Keratinocyte (primary cell): ENCODE measurements around the gene TMEM240. TPM values are rescaled to one million over a fixed set of nuclear protein-coding genes. Genes with fewer than 3 reads are reported as not detected.

Source experiments
- DNase-seq: peaks from one replicate; pipeline ENCODE4 v3.0.0-alpha.2; 2011; ENCODE audit warnings: low read depth, missing footprints, low spot score
- FAIRE-seq: peaks from 2 replicates; lab custom pipeline; 2011; peaks lifted over from hg19 to GRCh38; lab: Jason Lieb, UNC
- H2AFZ ChIP-seq: 2 replicates; pipeline ENCODE4 v1.6.0; 2012; ENCODE audit warnings: low read length, control low read depth, inconsistent platforms; ENCODE audit not compliant: control insufficient read depth
- H3K27ac ChIP-seq: 2 replicates; pipeline ENCODE4 v1.5.1; 2011; ENCODE audit warnings: low read length; ENCODE audit not compliant: control insufficient read depth, insufficient read depth
- H3K27me3 ChIP-seq: 3 replicates; pipeline ENCODE4 v1.6.0; 2011; ENCODE audit warnings: low read length; ENCODE audit not compliant: control insufficient read depth, insufficient read depth; ENCODE audit errors: extremely low read depth
- H3K36me3 ChIP-seq, 2 experiments: 2 replicates in 1 of 2; 3 replicates in 1 of 2; pipeline ENCODE4 v1.5.1; 2011; ENCODE audit warnings: low read length in 2 of 2, mild to moderate bottlenecking in 1 of 2; ENCODE audit not compliant: control insufficient read depth in 2 of 2, insufficient read depth in 2 of 2; ENCODE audit errors: extremely low read depth in 1 of 2
- H3K4me1 ChIP-seq: 3 replicates; pipeline ENCODE4 v1.5.1; 2011; ENCODE audit warnings: low read length; ENCODE audit not compliant: control insufficient read depth, insufficient read depth; ENCODE audit errors: extremely low read depth
- H3K4me2 ChIP-seq: 3 replicates; pipeline ENCODE4 v1.6.0; 2011; ENCODE audit warnings: low read depth, low read length; ENCODE audit not compliant: control insufficient read depth, insufficient read depth; ENCODE audit errors: extremely low read depth
- H3K4me3 ChIP-seq, 3 experiments: fragments of 200-600 bp in 1 of 3; sonication (generic) in 1 of 3; 2 replicates in 2 of 3; 3 replicates in 1 of 3; pipeline ENCODE4 v1.5.1; 2011 to 2016; ENCODE audit warnings: low read length in 3 of 3, mild to moderate bottlenecking in 3 of 3, control low read depth in 2 of 3, inconsistent platforms in 1 of 3, low read depth in 1 of 3, mixed read lengths in 1 of 3, mixed run types in 1 of 3, moderate library complexity in 1 of 3; ENCODE audit not compliant: control insufficient read depth in 2 of 3, insufficient read depth in 2 of 3; ENCODE audit errors: extremely low read depth in 1 of 3
- H3K79me2 ChIP-seq: 2 replicates; pipeline ENCODE4 v1.6.0; 2012; ENCODE audit warnings: low read length; ENCODE audit not compliant: control insufficient read depth, insufficient read depth
- H3K9ac ChIP-seq: 3 replicates; pipeline ENCODE4 v1.6.0; 2011; ENCODE audit warnings: low read length; ENCODE audit not compliant: control insufficient read depth, insufficient read depth; ENCODE audit errors: extremely low read depth
- H3K9me1 ChIP-seq: 3 replicates; pipeline ENCODE4 v1.6.0; 2011; ENCODE audit warnings: low read length; ENCODE audit not compliant: control insufficient read depth, insufficient read depth; ENCODE audit errors: extremely low read depth
- H3K9me3 ChIP-seq: 2 replicates; pipeline ENCODE4 v1.5.1; 2012; ENCODE audit warnings: low read depth, low read length; ENCODE audit not compliant: control insufficient read depth
- H4K20me1 ChIP-seq: 3 replicates; pipeline ENCODE4 v1.6.0; 2011; ENCODE audit warnings: low read length; ENCODE audit not compliant: control insufficient read depth, insufficient read depth; ENCODE audit errors: extremely low read depth
- EZH2 ChIP-seq: IDR thresholded peaks from one replicate; pipeline ENCODE4 v1.6.1; 2012; ENCODE audit warnings: inconsistent platforms, mild to moderate bottlenecking, low read length, moderate library complexity
- dilution Hi-C: fragments of 300-500 bp; cut with MboI; formaldehyde crosslinking; loops from one replicate; pipeline ENCODE4 v1.7.0; 2020; ENCODE audit warnings: low sequenced_read_pairs; ENCODE audit not compliant: extremely low pct_ligation_motif_present
- polyA plus RNA-seq, 5 experiments: library from polyadenylated mRNA; depleted of rRNA in 3 of 5; stranded (reverse) in 3 of 5; stranded (forward) in 1 of 5; unstranded in 1 of 5; fragments of >200 nt; gene quantifications; 1 replicate in 1 of 5; 2 replicates in 3 of 5; 3 replicates in 1 of 5; pipeline versions ENCODE4 v1.2.1 to v1.2.3, GENCODE V29; 2011 to 2012; ENCODE audit warnings: missing spikeins in 2 of 5, low read depth in 1 of 5, low replicate concordance in 1 of 5
- TF ChIP-seq, protein P1 (sequence below), 3 experiments: IDR thresholded peaks in 1 of 3; conservative IDR thresholded peaks in 1 of 3; optimal IDR thresholded peaks in 1 of 3; 2 replicates in 2 of 3; 3 replicates in 1 of 3; pipeline versions ENCODE3 to v1.5.1; 2011; ENCODE audit warnings: low read length in 3 of 3, mild to moderate bottlenecking in 3 of 3, moderate library complexity in 2 of 3, control low read depth in 1 of 3, inconsistent platforms in 1 of 3; ENCODE audit not compliant: insufficient read depth in 2 of 3; ENCODE audit errors: extremely low read depth in 1 of 3

Gene TMEM240
- polyA plus RNA-seq, 1 donor (not counting 4 experiments of a cell fraction or from before 2014, with no cell fraction given): 0.12 TPM

DNA sequence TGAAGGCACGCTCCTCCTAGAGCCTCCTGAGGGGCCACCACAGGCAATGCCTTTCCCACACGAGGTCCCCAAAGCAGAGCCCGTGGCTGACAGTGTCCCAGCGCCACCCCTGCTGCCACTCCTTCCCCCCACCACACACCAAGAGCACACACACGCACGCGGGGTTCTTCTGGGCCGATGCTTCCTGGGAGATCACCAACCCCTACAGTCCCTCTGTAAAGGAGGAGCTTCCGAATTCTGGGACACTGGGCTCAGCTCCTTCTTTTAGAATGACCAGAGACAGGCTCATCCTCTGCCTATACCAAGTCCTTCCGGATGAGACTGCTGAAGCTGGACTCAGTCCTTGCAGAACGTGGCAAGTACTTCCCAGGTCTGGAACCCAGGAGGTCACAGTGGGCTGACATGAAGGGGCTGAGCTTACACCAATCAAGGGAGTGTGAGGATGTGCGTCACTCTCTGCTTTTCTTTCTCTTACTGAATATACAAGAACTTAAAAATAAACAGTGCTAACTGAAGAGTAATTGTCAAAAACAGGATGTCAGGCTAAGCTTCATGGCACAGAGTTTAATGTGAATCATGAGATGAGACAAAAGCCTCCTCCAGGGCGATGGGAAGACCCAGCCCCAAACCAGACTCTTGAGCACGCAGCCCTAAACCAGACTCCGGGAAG is 21.5 kb upstream of the TMEM240 start:
- Histone ChIP-seq H3K9ac (no peak overlapping the region), H3K9me1 (no peaks in the 10 kb centered on the region), H2AFZ (no peak overlapping the region), H3K79me2 (peaks cover 73% of the 10 kb centered on the region), H4K20me1 (peaks cover 17% of the 10 kb centered on the region), H3K9me3 (no peaks in the 10 kb centered on the region), H3K27ac (no peak overlapping the region), H3K4me1 (no peaks in the 10 kb centered on the region), H3K4me3 (no peak overlapping the region), H3K4me2 (no peak overlapping the region), H3K27me3 (no peaks in the 10 kb centered on the region), H3K36me3 (peaks cover 25 to 40% of the 10 kb centered on the region in 2 experiments)
- TF ChIP-seq, protein P1, sequence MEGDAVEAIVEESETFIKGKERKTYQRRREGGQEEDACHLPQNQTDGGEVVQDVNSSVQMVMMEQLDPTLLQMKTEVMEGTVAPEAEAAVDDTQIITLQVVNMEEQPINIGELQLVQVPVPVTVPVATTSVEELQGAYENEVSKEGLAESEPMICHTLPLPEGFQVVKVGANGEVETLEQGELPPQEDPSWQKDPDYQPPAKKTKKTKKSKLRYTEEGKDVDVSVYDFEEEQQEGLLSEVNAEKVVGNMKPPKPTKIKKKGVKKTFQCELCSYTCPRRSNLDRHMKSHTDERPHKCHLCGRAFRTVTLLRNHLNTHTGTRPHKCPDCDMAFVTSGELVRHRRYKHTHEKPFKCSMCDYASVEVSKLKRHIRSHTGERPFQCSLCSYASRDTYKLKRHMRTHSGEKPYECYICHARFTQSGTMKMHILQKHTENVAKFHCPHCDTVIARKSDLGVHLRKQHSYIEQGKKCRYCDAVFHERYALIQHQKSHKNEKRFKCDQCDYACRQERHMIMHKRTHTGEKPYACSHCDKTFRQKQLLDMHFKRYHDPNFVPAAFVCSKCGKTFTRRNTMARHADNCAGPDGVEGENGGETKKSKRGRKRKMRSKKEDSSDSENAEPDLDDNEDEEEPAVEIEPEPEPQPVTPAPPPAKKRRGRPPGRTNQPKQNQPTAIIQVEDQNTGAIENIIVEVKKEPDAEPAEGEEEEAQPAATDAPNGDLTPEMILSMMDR (optimal IDR thresholded peaks at IDR 0.05 in 1 of 3, IDR thresholded peaks at IDR 0.05 in 1 of 3, conservative IDR thresholded peaks at IDR 0.05 in 1 of 3; ENCODE audit: extremely low read depth in 1 of 3, insufficient read depth in 2 of 3, low read length in 3 of 3): no peak
- TF ChIP-seq EZH2: no peak
- FAIRE-seq: no peak
- dilution Hi-C loops: no loop called here
- no peak for DNase-seq

DNA sequence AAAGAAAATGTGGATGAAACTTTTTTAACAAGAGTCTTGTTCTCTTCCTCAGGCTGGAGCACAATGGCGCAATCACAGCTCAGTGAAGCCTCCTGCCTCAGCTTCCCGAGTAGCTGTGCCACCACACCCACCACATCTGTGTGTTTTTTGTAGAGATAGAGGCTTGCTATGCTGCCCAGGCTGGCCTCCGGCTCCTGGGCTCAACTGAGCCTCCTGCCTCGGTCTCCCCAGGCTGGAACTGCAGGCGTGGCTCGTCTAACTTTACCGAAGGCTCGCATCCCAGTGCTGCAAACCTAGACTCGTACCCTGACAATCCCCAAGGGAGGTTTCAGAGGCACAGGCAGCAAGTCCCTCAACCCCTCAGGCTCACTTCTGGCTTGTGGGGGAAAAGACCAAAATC is 19.8 kb upstream of the TMEM240 start:
- Histone ChIP-seq H3K4me1 (peaks cover under 1% of the 10 kb centered on the region), H2AFZ (no peak overlapping the region), H4K20me1 (peaks cover 12% of the 10 kb centered on the region), H3K4me2 (no peak overlapping the region), H3K4me3 (no peak overlapping the region), H3K9me1 (no peaks in the 10 kb centered on the region), H3K9me3 (no peaks in the 10 kb centered on the region), H3K36me3 (peaks cover 23 to 30% of the 10 kb centered on the region in 2 experiments), H3K27ac (no peak overlapping the region), H3K9ac (no peak overlapping the region), H3K79me2 (peaks cover 58% of the 10 kb centered on the region), H3K27me3 (no peaks in the 10 kb centered on the region)
- TF ChIP-seq, protein P1 (optimal IDR thresholded peaks at IDR 0.05 in 1 of 3, IDR thresholded peaks at IDR 0.05 in 1 of 3, conservative IDR thresholded peaks at IDR 0.05 in 1 of 3; ENCODE audit: extremely low read depth in 1 of 3, insufficient read depth in 2 of 3, low read length in 3 of 3): no peak
- TF ChIP-seq EZH2: no peak
- no peak for DNase-seq
- no peak for FAIRE-seq
- dilution Hi-C loops: no loop called here
